Stimulated activated CD4-positive, alpha-beta T cell treated with anti-CD3 and anti-CD28 coated beads, TNF-alpha, amount 100 ng/mL, for 48 hours (primary cell): Measurements from ENCODE around the gene HINT3.
"Not testable (repeated sequence)": the region's sequence is repeated elsewhere in the genome, so short reads cannot be mapped to it uniquely, and the experiment has no call there.

Experiments
- DNase-seq, 3 donors: peaks; one replicate each; pipeline ENCODE4 v3.0.0-alpha.2; 2020; ENCODE audit warnings: low read depth in 3 of 3

Gene HINT3

DNA sequence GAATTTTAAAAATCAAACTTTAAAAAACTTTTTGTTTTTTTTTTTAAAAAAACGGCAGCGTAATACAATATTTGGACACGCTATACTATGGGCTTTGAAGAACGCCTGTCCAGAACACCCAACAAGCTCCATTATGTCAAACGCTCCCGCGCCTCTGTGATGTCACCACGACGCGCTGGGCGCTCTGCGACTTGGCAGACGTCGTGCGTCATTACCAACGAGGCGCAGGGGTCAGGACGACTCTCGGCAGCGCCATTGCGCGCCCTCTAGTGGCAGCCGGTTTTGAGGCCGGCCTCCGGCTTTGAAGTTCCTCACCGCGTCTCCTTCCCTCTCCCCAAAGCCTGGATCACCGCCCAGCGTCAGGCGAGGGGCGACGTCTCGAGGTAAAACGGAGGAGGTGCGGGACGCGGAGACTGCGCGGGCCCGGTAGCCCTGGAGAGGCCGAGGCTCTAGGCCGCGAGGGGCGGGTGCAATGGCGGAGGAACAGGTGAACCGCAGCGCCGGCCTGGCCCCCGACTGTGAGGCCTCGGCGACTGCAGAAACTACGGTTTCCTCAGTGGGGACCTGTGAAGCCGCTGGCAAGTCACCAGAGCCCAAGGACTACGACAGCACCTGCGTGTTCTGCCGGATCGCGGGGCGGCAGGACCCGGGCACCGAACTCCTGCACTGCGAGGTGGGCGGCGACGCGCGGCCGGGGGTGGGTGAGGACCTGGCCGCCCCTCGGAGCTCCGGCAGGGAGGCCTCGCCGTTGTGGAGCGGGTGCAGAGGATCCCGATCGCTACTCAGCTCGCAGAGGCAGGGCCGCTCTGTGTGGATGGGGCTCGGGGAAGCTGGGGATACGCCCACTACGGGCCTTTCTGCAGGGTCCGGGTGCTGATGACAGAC, at the start of gene HINT3:
TSS of gene HINT3 (plus strand) at position 265 of the 885 bp plus-strand sequence. CDS start at position 473, 208 bp downstream.
- peak; percentile 96 to 99 (median 98) for DNase-seq

DNA sequence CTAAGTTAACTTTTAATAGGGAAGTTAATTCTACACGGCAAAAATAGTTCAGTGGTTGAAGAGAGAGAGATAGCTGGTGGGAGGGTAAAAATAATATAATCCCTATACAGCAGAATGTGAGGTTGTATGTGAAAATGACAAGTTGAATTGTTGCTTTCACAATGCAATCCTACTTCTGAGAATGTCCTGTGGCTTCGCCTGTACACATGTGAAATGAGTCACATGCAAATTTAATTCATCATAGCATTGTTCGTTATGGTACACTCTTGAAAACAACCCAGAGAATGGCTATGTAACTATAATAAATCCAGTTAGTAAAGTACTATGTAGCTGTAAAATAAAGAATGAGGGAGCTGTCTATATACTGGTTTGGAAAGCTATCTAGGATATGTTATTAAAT, 46.0 kb upstream of the HINT3 start:
- DNase-seq = no peak

DNA sequence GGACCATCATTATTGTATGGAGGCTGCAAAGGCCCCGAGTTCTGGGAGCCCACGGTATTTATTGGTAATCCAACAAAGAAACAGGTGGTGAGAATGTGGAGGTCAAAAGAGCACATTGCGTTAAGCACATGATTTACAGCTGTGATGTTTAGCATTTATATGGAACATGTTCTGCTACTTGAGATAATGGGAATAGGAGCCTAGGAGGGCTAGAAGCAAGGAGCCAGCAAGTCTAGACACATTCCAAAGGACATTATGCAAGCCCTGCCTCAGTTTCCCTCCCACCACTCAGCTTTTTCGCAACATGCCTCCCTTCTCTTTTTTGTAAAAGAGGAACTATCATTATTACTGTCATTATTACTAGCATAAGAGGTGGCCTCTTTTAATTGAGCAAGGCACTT, 45.5 kb upstream of the HINT3 start:
- not testable (repeated sequence) for DNase-seq

DNA sequence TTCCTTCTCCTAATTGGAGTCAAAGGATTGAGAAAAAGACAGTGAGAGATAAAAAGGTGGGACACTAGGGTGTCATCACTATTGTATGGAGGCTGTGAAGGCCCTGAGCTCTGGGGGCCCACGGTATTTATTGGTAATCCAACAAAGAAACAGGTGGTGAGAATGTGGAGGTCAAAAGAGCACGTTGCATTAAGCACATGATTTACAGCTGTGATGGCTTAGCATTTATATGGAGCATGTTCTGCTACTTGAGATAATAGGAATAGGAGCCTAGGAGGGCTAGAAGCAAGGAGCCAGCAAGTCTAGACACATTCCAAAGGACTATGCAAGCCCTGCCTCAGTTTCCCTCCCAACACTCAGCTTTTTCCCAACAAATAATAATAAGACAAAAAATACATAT, 44.1 kb upstream of the HINT3 start:
- DNase-seq = not testable (repeated sequence)

DNA sequence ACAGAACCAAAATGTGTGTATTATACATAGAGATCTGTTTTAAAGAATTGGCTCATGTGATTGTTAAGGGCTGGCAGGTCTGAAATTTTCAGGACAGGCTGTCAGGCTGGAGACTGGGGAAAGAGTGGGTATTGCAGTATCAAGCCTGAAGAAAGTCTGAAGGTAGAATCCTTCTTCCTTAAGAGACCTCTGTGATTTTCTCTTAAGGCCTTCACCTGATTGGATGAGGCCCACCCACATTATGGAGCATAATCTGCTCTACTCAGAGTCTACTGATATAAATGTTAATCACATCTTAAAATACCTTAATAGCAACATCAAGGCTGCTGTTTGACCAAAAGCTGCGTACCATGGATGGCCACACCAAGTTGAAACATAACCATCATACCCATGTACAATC, 43.4 kb upstream of the HINT3 start:
- DNase-seq = no peak

DNA sequence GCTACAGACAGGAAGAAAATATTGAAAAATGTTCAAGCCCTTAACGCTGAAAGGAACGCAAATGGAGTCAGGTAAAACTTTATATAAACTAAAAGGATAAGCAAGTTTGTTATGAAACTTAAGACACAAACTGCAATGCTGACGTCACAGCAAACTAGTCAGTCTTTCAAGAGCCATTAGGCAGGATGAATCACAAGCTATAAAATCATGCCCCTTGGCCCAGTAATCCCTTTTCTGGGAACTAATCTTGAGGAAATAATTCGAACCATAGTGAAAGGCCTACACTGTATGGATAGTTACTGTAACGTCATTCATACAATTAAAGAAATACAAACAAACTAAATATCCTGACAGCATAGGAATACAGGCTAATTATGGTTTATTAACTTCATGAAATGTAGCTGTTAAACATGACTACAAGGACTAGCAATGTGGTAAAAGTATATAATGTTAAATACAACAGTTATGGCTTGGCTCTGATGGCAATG, 42.7 kb upstream of the HINT3 start:
- DNase-seq = no peak

DNA sequence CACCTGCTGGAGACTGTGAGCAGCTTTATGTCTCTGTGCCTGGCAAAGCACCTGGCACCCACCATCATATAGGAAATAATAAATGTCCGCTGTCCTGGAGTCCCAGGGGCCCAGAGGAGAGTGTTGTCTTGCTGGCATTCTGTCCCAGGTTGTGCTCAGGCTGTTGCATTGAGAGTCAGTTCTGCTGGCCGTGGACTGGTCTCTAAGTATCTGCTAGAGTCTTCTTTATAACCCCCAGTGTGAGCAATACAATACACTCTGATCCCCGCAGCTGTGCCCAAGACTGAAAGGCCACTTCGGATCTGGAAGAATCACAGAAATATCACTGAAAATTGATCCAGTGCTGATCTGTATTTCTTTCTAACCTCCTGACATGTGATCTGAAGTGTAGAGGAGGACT, 38.3 kb upstream of the HINT3 start:
- no peak for DNase-seq

DNA sequence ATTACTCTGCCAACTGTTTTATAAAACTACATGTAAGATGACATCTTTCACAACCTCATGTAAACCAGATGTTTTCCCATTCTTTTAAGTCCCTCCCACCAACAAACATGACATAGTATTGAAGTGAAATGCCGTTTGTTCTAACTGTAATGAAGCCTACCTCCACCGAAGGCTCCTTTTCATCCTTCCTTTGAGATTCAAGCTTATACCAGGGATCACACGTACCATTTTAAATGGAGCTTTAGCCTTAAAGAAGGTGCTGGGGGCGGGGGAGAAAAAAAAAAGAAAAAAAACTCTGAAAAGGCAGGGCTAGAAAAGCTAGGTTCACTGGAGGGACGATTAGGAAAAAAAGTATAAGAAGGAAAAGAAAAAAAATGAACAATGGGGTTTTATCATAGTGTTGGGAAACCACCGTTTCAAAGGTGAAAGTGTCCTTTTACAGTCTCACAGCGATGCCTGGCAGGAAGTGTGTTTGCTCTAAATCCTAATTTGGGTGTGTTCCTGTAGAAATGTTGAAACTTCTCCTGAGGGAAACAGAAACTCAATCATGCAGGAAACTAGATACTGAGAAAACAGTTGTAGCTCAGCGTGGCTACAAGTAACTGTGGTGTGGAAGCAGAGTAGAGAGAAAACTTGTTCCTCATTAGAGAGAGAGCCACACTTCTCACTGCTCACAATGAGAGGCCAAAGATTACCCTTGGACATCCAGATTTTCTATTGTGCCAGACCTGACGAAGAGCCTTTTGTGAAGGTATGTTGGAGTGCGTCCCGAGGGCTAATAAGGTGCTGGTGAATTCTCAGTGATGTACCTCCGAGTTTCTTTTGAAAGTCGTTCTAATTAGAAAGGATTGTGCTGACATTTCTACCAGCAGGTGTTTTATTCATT, 37.6 kb upstream of the HINT3 start:
- DNase-seq = peak in 2 of 3 donors; percentile 20 to 27

DNA sequence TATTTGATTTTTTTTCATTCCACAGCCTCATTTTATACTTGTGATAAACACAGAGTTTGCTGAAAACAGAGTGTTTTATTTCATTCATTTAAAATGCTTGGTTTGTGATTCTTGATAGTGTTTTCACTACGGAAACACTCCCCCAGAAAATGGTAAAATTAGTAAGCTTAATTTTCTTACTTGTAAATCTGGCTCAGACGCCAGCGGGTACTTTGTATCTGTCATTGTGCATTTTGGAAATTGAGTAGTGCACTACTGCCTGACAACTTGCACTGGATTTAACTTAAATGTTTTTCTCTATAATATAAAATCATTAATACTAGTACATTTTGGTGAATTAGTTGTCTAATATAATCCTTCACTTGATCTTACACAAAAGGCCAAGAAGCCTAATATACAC, 37.0 kb upstream of the HINT3 start:
- no peak for DNase-seq

DNA sequence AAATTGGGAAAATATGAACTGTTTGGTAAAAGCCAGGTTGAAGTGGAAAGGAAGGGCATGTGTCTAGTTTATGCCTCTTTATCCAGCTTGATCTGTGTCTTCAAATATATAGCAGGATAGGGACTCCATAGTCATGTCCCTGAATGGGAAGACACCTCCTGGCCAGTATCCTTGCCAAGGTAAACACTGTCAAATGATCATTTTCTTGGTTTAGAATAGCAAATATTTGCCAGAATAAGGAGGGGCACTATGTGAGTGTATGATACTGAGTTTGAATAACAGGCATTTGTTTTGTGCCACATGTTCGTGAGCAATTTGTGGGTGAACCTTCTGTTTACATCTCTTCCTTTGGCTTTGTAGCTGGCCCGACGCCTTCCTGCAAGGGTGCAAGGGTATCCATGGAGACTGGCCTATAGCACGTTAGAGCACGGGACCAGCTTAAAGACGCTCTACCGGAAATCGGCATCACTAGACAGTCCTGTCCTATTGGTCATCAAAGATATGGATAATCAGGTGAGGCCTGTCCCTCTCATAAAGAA, 34.2 kb upstream of the HINT3 start:
- DNase-seq = no peak

DNA sequence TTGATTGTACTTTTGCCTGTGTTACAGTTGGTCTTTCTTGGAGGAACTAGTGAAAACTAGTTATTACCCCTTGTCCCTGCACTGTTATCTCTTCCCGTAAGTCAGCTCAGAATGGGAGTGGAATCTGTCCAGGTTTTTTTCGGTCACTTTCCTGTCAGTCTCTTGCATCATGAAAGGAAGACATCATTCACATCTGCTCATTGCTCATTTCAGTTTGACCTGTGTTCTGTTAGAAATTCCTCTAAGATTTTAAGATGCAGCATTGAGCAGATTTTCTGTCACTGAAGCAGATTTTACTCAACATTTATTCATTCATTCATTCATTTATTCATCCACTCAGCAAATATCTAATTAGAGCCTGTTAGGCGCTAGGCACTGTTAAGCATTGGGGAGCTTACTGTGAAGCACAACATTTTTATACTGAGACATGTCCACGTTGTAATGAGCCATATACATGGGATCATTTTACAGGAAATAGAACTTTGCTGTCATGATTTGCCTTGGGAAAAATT, 33.1 kb upstream of the HINT3 start:
- DNase-seq = no peak

DNA sequence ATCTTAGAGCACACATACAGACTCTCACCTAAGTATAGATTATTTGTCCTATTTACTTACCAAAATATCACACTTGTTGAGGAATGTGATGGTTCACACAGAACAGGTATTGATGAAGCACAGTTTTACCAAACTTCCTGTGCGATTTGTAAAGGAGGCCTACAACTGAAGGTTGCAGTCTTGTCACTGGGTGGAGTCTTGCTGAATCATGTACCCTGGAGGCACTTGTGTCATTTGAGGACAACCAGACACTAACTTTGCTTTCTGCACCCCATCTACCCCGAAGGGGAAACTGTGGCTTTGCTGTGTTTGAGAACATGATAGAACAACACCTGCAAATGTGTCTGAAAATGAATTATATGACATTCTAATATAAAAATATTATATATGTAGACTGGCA, 32.4 kb upstream of the HINT3 start:
- no peak for DNase-seq

DNA sequence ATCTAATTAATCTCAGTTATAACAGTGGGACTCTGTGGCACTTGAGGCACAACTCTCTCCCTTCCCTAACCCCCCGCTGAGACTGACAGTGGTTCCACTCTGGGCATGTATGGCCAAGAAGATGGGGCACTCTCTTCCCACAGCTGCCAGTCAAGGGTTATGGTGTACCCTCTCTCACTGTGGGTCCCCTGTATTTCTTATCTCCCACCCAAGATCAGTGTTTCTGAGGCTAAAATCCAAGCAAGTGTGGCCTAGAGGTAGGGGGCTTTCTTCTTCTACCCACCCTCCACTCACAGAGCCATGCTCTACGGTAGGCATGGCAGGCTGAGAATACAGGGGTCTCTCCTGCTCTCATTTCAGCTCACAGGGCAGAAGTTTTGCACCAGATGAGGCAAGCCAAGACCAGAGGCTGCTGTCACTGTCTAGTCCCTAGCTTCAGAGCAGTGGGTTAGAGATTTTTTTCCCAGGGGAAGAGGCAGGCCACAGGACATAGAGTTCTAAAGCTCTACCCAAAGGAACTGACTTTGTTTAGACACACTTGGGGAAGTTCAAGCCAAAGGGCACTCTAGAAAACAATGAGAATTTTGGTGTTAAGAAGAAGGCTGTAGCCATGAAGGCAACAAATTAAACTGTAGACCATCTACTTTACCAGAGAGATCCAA, 31.7 kb upstream of the HINT3 start:
- DNase-seq = no peak

DNA sequence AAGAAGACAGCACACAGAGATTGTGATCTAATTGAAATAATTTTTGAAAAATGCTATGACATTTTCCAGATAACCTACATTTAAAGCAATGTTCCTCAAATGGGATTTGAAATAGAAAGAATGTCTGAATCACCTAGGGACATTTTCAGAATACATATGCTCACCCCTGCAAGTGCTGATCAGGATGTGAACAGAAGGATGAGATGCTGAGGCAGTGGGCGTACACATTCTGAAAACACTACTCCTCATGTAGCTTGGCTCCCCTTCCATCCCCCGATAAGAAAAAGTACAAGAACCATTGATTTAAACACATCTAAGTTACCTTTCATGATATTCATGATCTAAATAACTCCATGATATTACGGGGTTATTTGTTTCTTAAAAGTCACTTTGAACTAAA, 29.9 kb upstream of the HINT3 start:
- no peak for DNase-seq

DNA sequence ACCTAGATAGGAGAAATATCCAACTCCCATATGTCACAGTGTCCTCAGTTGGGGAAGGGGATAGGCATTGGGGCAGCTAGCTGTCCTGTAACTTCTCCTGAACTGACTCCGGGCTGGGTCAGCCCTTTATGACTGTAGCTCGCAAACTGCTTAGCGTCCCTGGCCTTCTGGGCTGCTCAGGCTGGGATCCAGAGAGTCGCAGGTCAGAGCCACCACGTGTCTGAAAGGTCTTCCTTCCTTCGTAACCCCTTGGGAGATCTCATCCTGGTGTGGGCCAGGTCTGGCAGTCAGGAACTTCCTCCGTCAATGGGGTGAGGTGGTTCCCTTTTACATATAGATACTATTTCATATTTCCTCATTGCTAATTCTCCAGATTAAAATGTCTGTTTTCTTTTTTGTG, 28.8 kb upstream of the HINT3 start:
- no peak for DNase-seq

DNA sequence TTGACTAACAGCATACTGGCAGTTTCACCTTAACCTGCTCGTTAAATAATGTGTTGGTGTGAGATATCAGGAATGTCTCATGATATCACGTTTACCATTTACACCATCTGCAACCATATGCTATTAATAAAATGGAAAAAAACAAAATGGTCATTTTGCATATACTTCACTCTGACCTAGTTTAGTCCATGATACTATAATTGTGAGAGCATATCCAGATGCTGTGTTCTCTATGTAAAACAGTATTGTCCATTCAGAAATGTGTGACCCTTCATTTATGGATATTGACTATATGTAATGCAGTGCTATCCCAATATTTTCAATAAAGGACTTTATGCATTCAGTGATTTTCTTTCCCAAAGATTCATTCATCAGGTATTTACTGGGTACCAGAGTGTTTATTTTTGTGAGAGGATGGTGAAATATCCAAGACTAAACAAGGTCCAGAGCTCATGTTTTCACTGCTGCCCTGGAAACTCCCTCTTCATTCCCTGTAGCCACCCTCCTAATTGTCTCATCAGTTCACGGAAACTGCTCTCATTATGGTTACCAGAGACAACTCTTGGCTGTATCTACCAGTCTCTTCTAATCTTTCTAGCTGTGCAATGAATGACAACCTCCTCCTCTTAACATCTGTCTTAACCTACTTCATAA, 25.7 kb upstream of the HINT3 start:
- no peak for DNase-seq

DNA sequence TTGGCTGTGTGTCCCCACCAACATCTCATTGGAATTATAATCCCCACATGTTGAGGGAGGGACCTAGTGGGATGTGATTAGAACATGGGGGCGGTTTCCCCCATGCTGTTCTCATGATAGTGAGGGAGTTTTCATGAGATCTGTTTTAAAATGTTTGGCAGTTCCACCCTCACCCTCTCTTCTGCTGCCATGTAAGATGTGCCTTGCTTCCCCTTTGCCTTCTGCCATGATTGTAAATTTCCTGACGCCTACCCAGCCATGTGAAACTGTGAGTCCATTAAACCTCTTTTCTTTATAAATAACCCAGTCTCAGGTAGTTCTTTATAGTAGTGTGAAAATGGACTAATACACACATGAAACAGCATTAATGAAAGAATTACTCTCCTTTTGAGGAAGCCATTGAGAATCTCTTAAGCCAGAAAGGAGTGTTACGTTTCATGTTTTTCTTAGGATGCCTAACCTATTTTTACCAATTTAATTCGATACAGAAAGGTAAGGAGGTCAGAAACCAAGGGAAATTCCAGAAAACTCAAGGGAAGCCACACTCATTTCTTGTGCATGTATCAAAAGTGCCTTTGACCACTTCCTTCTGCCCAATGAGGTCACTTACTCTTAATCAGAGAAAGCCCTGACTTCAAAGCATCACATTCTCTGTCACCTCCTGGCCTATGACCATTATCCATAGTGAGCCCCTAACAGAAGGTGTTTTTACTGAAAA, 24.7 kb upstream of the HINT3 start:
- no peak for DNase-seq

DNA sequence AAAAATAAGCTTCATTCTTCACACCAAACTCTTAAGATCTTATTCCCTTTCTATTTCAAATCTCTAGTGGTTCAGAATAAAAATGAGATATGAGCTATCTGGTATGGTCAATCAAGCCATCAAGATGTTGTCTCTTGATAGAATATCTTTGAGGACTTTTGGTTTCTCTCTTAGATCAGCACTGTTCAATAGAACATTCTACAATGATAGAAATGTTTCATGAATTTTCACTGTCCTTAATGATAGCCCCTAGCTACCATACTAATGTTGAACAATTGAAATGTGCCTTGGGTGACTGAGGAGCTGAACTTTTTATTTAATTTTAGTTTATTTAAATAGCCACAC, 24.1 kb upstream of the HINT3 start:
- no peak for DNase-seq

DNA sequence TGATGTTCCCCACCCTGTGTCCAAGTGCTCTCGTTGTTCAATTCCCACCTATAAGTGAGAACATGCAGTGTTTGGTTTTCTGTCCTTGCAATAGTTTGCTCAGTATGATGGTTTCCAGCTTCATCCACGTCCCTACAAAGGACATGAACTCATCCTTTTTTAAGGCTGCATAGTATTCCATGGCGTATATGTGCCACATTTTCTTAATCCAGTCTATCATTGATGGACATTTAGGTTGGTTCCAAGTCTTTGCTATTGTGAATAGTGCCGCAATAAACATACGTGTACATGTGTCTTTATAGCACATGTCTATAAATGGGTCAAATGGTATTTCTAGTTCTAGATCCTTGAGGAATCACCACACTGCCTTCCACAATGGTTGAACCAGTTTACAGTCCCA, 21.1 kb upstream of the HINT3 start:
- DNase-seq = not testable (repeated sequence)

DNA sequence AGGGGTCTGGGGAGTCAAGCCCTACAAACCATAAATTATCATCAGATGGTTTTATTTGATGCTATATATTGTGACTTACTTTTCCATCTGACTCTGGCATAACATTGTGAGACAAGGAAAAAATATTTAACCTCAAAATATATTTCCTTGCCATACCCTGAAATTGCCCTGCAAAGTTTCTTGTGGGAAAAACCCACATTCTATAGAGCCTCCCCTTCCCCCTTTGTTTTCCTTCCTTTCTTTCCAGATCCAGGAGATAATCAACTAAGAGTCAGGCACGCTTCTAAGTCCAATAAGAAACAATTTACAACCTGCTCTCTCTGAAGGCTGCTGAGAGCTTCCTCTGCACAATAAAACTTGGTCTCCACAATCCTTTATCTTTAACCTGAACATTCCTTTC, 17.5 kb upstream of the HINT3 start:
- DNase-seq = no peak

DNA sequence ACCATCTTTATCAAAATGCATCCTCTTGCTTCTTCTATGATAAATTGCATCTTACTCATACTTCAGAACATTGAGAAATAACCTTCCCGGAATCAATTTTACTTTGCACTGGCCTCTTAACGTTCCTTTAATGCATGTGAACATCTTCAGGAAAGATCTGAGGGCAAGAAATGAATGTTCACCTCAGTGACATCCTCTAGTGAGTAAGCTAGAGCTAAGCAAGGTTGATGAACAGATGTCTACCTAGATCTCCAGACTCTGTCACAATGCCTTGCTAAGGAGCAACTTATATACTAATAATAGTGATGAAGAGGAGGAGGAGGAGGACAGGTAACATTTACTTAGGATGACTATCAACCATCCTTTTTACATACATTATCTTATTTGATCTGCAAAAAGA, 16.8 kb upstream of the HINT3 start:
- DNase-seq = no peak
